ENCODE results near the gene ADRA1B.
"Not testable (repeated sequence)": the region's sequence is repeated elsewhere in the genome, so short reads cannot be mapped to it uniquely, and the experiment has no call there.

ADRA1B gene

GRCh38 chr5:159971931-159972461, 55.7 kb downstream of the ADRA1B start:
- no peak for FAIRE-seq

GRCh38 chr5:159972538-159973362, 56.5 kb downstream of the ADRA1B start:
- no peak for FAIRE-seq

- FAIRE-seq = no peak
Observed at GRCh38 chr5:159975462-159976019, 59.3 kb downstream of the ADRA1B start.

- no peak for FAIRE-seq
Observed at GRCh38 chr5:159976921-159977320, 60.6 kb downstream of the ADRA1B start.

GRCh38 chr5:159978358-159978757, 62.1 kb downstream of the ADRA1B start:
- no peak for FAIRE-seq

- no peak for FAIRE-seq
Observed at GRCh38 chr5:159982421-159983173, 66.3 kb downstream of the ADRA1B start.

GRCh38 chr5:159987031-159987674, 70.9 kb downstream of the ADRA1B start:
- FAIRE-seq = no peak

GRCh38 chr5:159990506-159990905, 74.2 kb downstream of the ADRA1B start:
- FAIRE-seq = no peak

- FAIRE-seq = no peak
Observed at GRCh38 chr5:159992566-159992965, 76.3 kb downstream of the ADRA1B start.

GRCh38 chr5:159993194-159993593, 76.9 kb downstream of the ADRA1B start:
- FAIRE-seq = no peak

- no peak for FAIRE-seq
Observed at GRCh38 chr5:159995907-159996306, 79.6 kb downstream of the ADRA1B start.

GRCh38 chr5:160001457-160001856, 85.2 kb downstream of the ADRA1B start:
- FAIRE-seq = no peak

GRCh38 chr5:160007514-160007913, 91.2 kb downstream of the ADRA1B start:
- FAIRE-seq = no peak

- not testable (repeated sequence) for FAIRE-seq
Observed at GRCh38 chr5:160008529-160008876, 92.2 kb downstream of the ADRA1B start.

- FAIRE-seq = peak; percentile 88
Observed at GRCh38 chr5:160008877-160009590, 92.8 kb downstream of the ADRA1B start, which contains the start of gene TTC1. Gene TTC1 (plus strand): TSS chr5:160009139. CDS start chr5:160010529, 1,390 bp downstream.

GRCh38 chr5:160009591-160009989, 93.3 kb downstream of the ADRA1B start:
- no peak for FAIRE-seq

GRCh38 chr5:160011471-160011870, 95.2 kb downstream of the ADRA1B start:
- FAIRE-seq = no peak

GRCh38 chr5:160014197-160014596, 97.9 kb downstream of the ADRA1B start:
- FAIRE-seq = not testable (repeated sequence)

GRCh38 chr5:160018945-160019625, 102.8 kb downstream of the ADRA1B start:
- no peak for FAIRE-seq

GRCh38 chr5:160020266-160020770, 104.0 kb downstream of the ADRA1B start:
- no peak for FAIRE-seq

GRCh38 chr5:160020964-160021363, 104.7 kb downstream of the ADRA1B start:
- no peak for FAIRE-seq

All from colon (tissue), 2 donors.